HG02759 (cell line): ENCODE data around the gene PTPA.
A peak's percentile ranks its signal among the peaks of the same experiment; 100 is the strongest.
"Not testable (repeated sequence)": the region's sequence is repeated elsewhere in the genome, so short reads cannot be mapped to it uniquely, and the experiment has no call there.

Source experiments
- ATAC-seq: cut with Tn5 transposase; IDR thresholded peaks from one replicate; pipeline ENCODE4 v1.9.1; 2021; ENCODE audit warnings: mild to moderate bottlenecking, moderate library complexity; ENCODE audit not compliant: unreplicated experiment

Gene PTPA

GRCh38 chr9:129174724-129175514, 63.7 kb downstream of the PTPA start:
- ATAC-seq: no peak

GRCh38 chr9:129175515-129175824, 64.3 kb downstream of the PTPA start:
- no peak for ATAC-seq

- no peak for ATAC-seq
These were observed 64.8 kb downstream of the PTPA start for GRCh38 chr9:129175825-129176633.

GRCh38 chr9:129176701-129177442, 65.7 kb downstream of the PTPA start:
- ATAC-seq: no peak

- ATAC-seq: peak; percentile 26
These were observed 66.2 kb downstream of the PTPA start for GRCh38 chr9:129177443-129177790.

- ATAC-seq: peak; percentile 84
These were observed 66.8 kb downstream of the PTPA start, which contains the start of gene IER5L for GRCh38 chr9:129177791-129178567. Gene IER5L, minus strand, starts transcription at chr9:129178261. Its CDS starts 209 bp downstream, at chr9:129178052.

GRCh38 chr9:129178568-129179382, 67.6 kb downstream of the PTPA start:
- no peak for ATAC-seq

- no peak for ATAC-seq
These were observed 70.0 kb downstream of the PTPA start for GRCh38 chr9:129181246-129181645.

- ATAC-seq: no peak
These were observed 70.9 kb downstream of the PTPA start for GRCh38 chr9:129182122-129182521.

GRCh38 chr9:129182625-129183494, 71.6 kb downstream of the PTPA start:
- no peak for ATAC-seq

- ATAC-seq: no peak
These were observed 72.4 kb downstream of the PTPA start for GRCh38 chr9:129183495-129184218.

GRCh38 chr9:129184219-129184524, 73.0 kb downstream of the PTPA start:
- ATAC-seq: no peak

- no peak for ATAC-seq
These were observed 73.4 kb downstream of the PTPA start for GRCh38 chr9:129184596-129185122.

- ATAC-seq: no peak
These were observed 74.2 kb downstream of the PTPA start for GRCh38 chr9:129185402-129185801.

- no peak for ATAC-seq
These were observed 74.8 kb downstream of the PTPA start for GRCh38 chr9:129185991-129186390.

- no peak for ATAC-seq
These were observed 75.8 kb downstream of the PTPA start for GRCh38 chr9:129187042-129187441.

GRCh38 chr9:129189971-129190370, 78.8 kb downstream of the PTPA start:
- ATAC-seq: not testable (repeated sequence)

- no peak for ATAC-seq
These were observed 80.0 kb downstream of the PTPA start for GRCh38 chr9:129191234-129191633.
